H9 (cell line): ENCODE measurements around the gene NADK. TPM values are rescaled to one million over a fixed set of nuclear protein-coding genes. Genes with fewer than 3 reads are reported as not detected.
"Not testable (repeated sequence)": the region's sequence is repeated elsewhere in the genome, so short reads cannot be mapped to it uniquely, and the experiment has no call there.

ENCODE experiments used
- DNase-seq: peaks from one replicate; pipeline ENCODE4 v3.0.0-alpha.2; 2017
- H2AFZ ChIP-seq: one replicate; pipeline ENCODE4 v1.6.1; 2013; ENCODE audit warnings: mild to moderate bottlenecking, low read length, control low read depth, moderate library complexity
- H2AK5ac ChIP-seq: 2 replicates; pipeline ENCODE4 v1.6.1; 2013; ENCODE audit warnings: low read length, control low read depth, mixed read lengths; ENCODE audit not compliant: insufficient read length
- H2BK120ac ChIP-seq: one replicate; pipeline ENCODE4 v1.6.1; 2013; ENCODE audit warnings: low read depth, mild to moderate bottlenecking, low read length, control low read depth, inconsistent platforms; ENCODE audit not compliant: poor library complexity, severe bottlenecking
- H2BK12ac ChIP-seq: 2 replicates; pipeline ENCODE4 v1.6.1; 2013; ENCODE audit warnings: low read length, control low read depth, mixed read lengths, low read depth; ENCODE audit not compliant: insufficient read length
- H2BK15ac ChIP-seq: 2 replicates; pipeline ENCODE4 v1.6.1; 2013; ENCODE audit warnings: low read depth, low read length, control low read depth
- H2BK20ac ChIP-seq: one replicate; pipeline ENCODE4 v1.6.1; 2013; ENCODE audit warnings: low read depth, mild to moderate bottlenecking, low read length, control low read depth, inconsistent platforms; ENCODE audit not compliant: poor library complexity, severe bottlenecking
- H2BK5ac ChIP-seq: 2 replicates; pipeline ENCODE4 v1.6.1; 2013; ENCODE audit warnings: low read length, control low read depth, mixed read lengths; ENCODE audit not compliant: insufficient read length
- H3K14ac ChIP-seq: 2 replicates; pipeline ENCODE4 v1.6.1; 2013; ENCODE audit warnings: low read length, control low read depth; ENCODE audit not compliant: insufficient read depth
- H3K18ac ChIP-seq: 2 replicates; pipeline ENCODE4 v1.6.1; 2013; ENCODE audit warnings: low read depth, mild to moderate bottlenecking, mixed read lengths, low read length, control low read depth; ENCODE audit not compliant: insufficient read length
- H3K23ac ChIP-seq: 2 replicates; pipeline ENCODE4 v1.6.1; 2013; ENCODE audit warnings: low read length, control low read depth, mixed read lengths, low read depth; ENCODE audit not compliant: insufficient read length
- H3K23me2 ChIP-seq: 2 replicates; pipeline ENCODE4 v1.6.1; 2013; ENCODE audit warnings: low read depth, mild to moderate bottlenecking, mixed read lengths, low read length, control low read depth; ENCODE audit not compliant: insufficient read length, poor library complexity, severe bottlenecking
- H3K27ac ChIP-seq: 2 replicates; pipeline ENCODE4 v1.5.1; 2013; ENCODE audit warnings: low read length, control low read depth, mixed read lengths, low read depth; ENCODE audit not compliant: insufficient read length
- H3K27me3 ChIP-seq: 2 replicates; pipeline ENCODE4 v1.6.1; 2013; ENCODE audit warnings: low read length, control low read depth, inconsistent platforms; ENCODE audit not compliant: insufficient read depth
- H3K4ac ChIP-seq: 2 replicates; pipeline ENCODE4 v1.6.1; 2013; ENCODE audit warnings: low read depth, mild to moderate bottlenecking, control low read depth, inconsistent platforms, low read length, moderate library complexity
- H3K4me1 ChIP-seq: 2 replicates; pipeline ENCODE4 v1.6.1; 2013; ENCODE audit warnings: low read length, control low read depth, inconsistent platforms; ENCODE audit not compliant: insufficient read depth
- H3K4me2 ChIP-seq: 2 replicates; pipeline ENCODE4 v1.6.1; 2013; ENCODE audit warnings: low read length, control low read depth, mixed read lengths; ENCODE audit not compliant: insufficient read length, insufficient read depth
- H3K56ac ChIP-seq: 2 replicates; pipeline ENCODE4 v1.6.1; 2013; ENCODE audit warnings: low read depth, mild to moderate bottlenecking, mixed read lengths, low read length, control low read depth; ENCODE audit not compliant: insufficient read length
- H3K79me1 ChIP-seq: 2 replicates; pipeline ENCODE4 v1.6.1; 2013; ENCODE audit warnings: low read depth, mild to moderate bottlenecking, moderate library complexity, low read length, control low read depth, inconsistent platforms; ENCODE audit not compliant: insufficient read depth, poor library complexity, severe bottlenecking
- H3K79me2 ChIP-seq: 2 replicates; pipeline ENCODE4 v1.6.1; 2013; ENCODE audit warnings: low read length, control low read depth, inconsistent platforms; ENCODE audit not compliant: insufficient read depth
- H3K9ac ChIP-seq: 2 replicates; pipeline ENCODE4 v1.6.1; 2013; ENCODE audit warnings: low read length, control low read depth, mixed read lengths; ENCODE audit not compliant: insufficient read length; ENCODE audit errors: extremely low read depth
- H3K9me3 ChIP-seq: one replicate; pipeline ENCODE4 v1.6.1; 2013; ENCODE audit warnings: low read depth, low read length, inconsistent platforms; ENCODE audit not compliant: control insufficient read depth
- H3T11ph ChIP-seq: one replicate; pipeline ENCODE4 v1.6.1; 2013; ENCODE audit warnings: mild to moderate bottlenecking, low read length, control low read depth, inconsistent platforms
- H4K20me1 ChIP-seq: one replicate; pipeline ENCODE4 v1.6.1; 2013; ENCODE audit not compliant: control insufficient read depth, insufficient read length, insufficient read depth
- H4K5ac ChIP-seq: 2 replicates; pipeline ENCODE4 v1.6.1; 2013; ENCODE audit warnings: low read depth, mild to moderate bottlenecking, mixed read lengths, low read length, control low read depth; ENCODE audit not compliant: insufficient read length
- H4K8ac ChIP-seq: replicated peaks from 2 replicates; pipeline ENCODE4 v1.6.1; 2013; ENCODE audit warnings: low read length, control low read depth, mixed read lengths, low read depth; ENCODE audit not compliant: insufficient read length
- H4K91ac ChIP-seq: 2 replicates; pipeline ENCODE4 v1.6.1; 2013; ENCODE audit warnings: low read depth, mild to moderate bottlenecking, moderate library complexity, mixed read lengths, low read length, control low read depth; ENCODE audit not compliant: insufficient read length
- H3K27ac Mint-ChIP-seq, 3 experiments: 2 replicates in 2 of 3; 3 replicates in 1 of 3; pipeline ENCODE4 v1.8.0; 2020 to 2021; ENCODE audit warnings: mixed read lengths in 3 of 3, mild to moderate bottlenecking in 1 of 3, moderate library complexity in 1 of 3
- H3K27me3 Mint-ChIP-seq: 2 replicates; pipeline ENCODE4 v1.8.0; 2021; ENCODE audit warnings: low read depth, mild to moderate bottlenecking, moderate library complexity, mixed read lengths
- H3K36me3 Mint-ChIP-seq, 3 experiments: 2 replicates in 2 of 3; 3 replicates in 1 of 3; pipeline ENCODE4 v1.8.0; 2020 to 2021; ENCODE audit warnings: low read depth in 3 of 3, mixed read lengths in 3 of 3; ENCODE audit not compliant: insufficient read depth in 1 of 3
- H3K4me1 Mint-ChIP-seq, 2 experiments: 2 replicates each; pipeline ENCODE4 v1.8.0; 2020; ENCODE audit warnings: mixed read lengths in 2 of 2
- H3K4me3 Mint-ChIP-seq, 2 experiments: 2 replicates in 1 of 2; 3 replicates in 1 of 2; pipeline ENCODE4 v1.8.0; 2020 to 2021; ENCODE audit warnings: mild to moderate bottlenecking in 2 of 2, mixed read lengths in 2 of 2, moderate library complexity in 1 of 2
- H3K9me3 Mint-ChIP-seq, 2 experiments: 2 replicates in 1 of 2; 3 replicates in 1 of 2; pipeline ENCODE4 v1.8.0; 2020; ENCODE audit warnings: mild to moderate bottlenecking in 2 of 2, mixed read lengths in 2 of 2, moderate library complexity in 1 of 2
- WGBS: extraction: QIAGEN DNeasy Blood & Tissue Kit; methylation state at CpG from one replicate; pipeline ENCODE4 v1.1.7; 2013; ENCODE audit warnings: missing lambda C conversion rate, low lambda C conversion rate, mixed read lengths; ENCODE audit not compliant: insufficient read length; ENCODE audit errors: extremely low coverage; 5-methylcytosine and 5-hydroxymethylcytosine counted together
- total RNA-seq: library from RNA; stranded (reverse); gene quantifications from 2 replicates; pipeline ENCODE4 v1.2.1, GENCODE V29; 2021

The NADK gene
- total RNA-seq, 1 experiment from 2014 or later, result 105 TPM

DNA sequence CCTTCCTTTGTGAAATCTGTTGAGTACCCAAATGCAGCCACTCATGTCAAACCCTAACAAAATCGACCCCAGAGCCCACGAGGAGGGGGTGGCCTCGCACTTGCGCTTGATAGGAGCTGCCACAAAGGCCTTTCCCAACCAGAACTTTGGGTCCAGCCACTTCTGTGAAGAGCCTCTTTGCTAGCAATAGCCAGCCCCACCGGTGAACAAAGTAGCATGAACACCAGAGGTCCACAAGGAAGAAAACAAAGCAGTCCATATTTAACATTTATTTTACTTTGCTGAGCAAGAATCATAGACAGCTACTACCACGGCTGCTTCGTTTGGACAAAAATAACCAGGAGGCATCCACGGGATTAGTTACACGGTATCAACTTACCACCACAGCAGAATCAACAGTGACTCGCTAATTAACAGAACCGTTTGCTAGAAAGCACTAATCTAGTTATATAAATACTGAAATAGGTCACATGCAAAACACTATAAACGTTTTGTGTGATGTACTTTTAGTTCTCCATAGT, 51.1 kb downstream of the NADK start:
- not testable (repeated sequence) for H3K14ac ChIP-seq, H2BK120ac ChIP-seq, H3K4me1 ChIP-seq, H3K4me3 Mint-ChIP-seq, H4K8ac ChIP-seq, H3K23ac ChIP-seq, H3K9me3 ChIP-seq, H3K27me3 Mint-ChIP-seq, H3K9me3 Mint-ChIP-seq, H3K4me1 Mint-ChIP-seq, H2BK20ac ChIP-seq, H3K27me3 ChIP-seq, H2BK15ac ChIP-seq, H4K5ac ChIP-seq, H3T11ph ChIP-seq, H3K23me2 ChIP-seq, H3K79me1 ChIP-seq, H3K56ac ChIP-seq, H3K27ac ChIP-seq, H3K4ac ChIP-seq, H2BK12ac ChIP-seq, H4K20me1 ChIP-seq, H2AK5ac ChIP-seq, DNase-seq, H3K9ac ChIP-seq, H3K4me2 ChIP-seq, H3K36me3 Mint-ChIP-seq, H2BK5ac ChIP-seq, H2AFZ ChIP-seq, H3K18ac ChIP-seq, H3K79me2 ChIP-seq, H4K91ac ChIP-seq
- no CpG with 5 or more reads among the region's 12 CpGs for WGBS
- H3K27ac Mint-ChIP-seq, result peak overlapping the region in 1 of 3 experiments; percentile 72; a peak in 1 of 7 replicates

DNA sequence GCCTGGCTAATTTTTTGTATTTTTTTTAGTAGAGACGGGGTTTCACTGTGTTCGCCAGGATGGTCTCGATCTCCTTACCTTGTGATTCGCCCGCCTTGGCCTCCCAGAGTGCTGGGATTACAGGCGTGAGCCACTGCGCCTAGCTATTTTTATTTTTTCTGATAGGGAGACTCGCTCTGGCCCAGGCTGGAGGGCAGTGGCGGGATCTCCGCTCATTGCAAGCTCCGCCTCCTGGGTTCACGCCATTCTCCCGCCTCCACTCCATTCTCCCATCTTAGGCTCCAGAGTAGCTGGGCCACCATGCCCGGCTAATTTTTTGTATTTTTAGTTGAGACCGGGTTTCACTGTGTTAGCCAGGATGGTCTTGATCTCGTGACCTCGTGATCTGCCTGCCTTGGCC, 52.2 kb downstream of the NADK start:
- WGBS, result no CpG with 5 or more reads among the region's 17 CpGs
- not testable (repeated sequence) for H2BK12ac ChIP-seq, H3K79me1 ChIP-seq, H2AFZ ChIP-seq, H4K20me1 ChIP-seq, H4K91ac ChIP-seq, H4K8ac ChIP-seq, H3K56ac ChIP-seq, H3T11ph ChIP-seq, H3K18ac ChIP-seq, H2BK120ac ChIP-seq, H3K9me3 Mint-ChIP-seq, H3K27ac ChIP-seq, H3K4ac ChIP-seq, H3K4me2 ChIP-seq, H3K4me1 Mint-ChIP-seq, H3K14ac ChIP-seq, H3K27me3 Mint-ChIP-seq, H3K27me3 ChIP-seq, H3K4me1 ChIP-seq, H3K9me3 ChIP-seq, H2AK5ac ChIP-seq, H3K23me2 ChIP-seq, H4K5ac ChIP-seq, H3K23ac ChIP-seq, H3K79me2 ChIP-seq, H3K9ac ChIP-seq, H2BK15ac ChIP-seq, H2BK5ac ChIP-seq, H2BK20ac ChIP-seq
- H3K36me3 Mint-ChIP-seq, result peaks cover 4 to 16% (median 4%) of the 10 kb centered on the region in 3 experiments; a peak in 6 of 7 replicates
- peak overlapping the region; percentile 35 to 40; a peak in 4 of 5 replicates for H3K4me3 Mint-ChIP-seq
- H3K27ac Mint-ChIP-seq, result peak overlapping the region in 1 of 3 experiments; percentile 57; a peak in 1 of 7 replicates
- peak; percentile 31 for DNase-seq
